OCI-LY7 (cell line): ENCODE data around the gene RFX2. TPM values are rescaled to one million over a fixed set of nuclear protein-coding genes. Genes with fewer than 3 reads are reported as not detected.

ENCODE experiments used
- BruUV-seq: library from RNA; stranded (reverse); fragments of 400-500 nt; replicated peaks from 2 replicates; lab custom pipeline; 2021; lab: Mats Ljungman, UMichigan
- CTCF ChIA-PET: fragments of 300-600 bp; sonication (Branson Sonifier 250); formaldehyde crosslinking; loops from one replicate; lab custom pipeline; 2022; ENCODE audit warnings: antibody characterized with exemption; ENCODE audit not compliant: unreplicated experiment; lab: Charles Lee
- POLR2A ChIA-PET: fragments of 300-600 bp; sonication (Branson Sonifier 250); formaldehyde crosslinking; loops from one replicate; lab custom pipeline; 2022; ENCODE audit warnings: antibody characterized with exemption; lab: Charles Lee
- DNase-seq: peaks from one replicate; pipeline ENCODE4 v3.0.0-alpha.2; 2015; ENCODE audit warnings: low spot score
- H2AFZ ChIP-seq: fragments of 200-600 bp; sonication (generic), shearing (Covaris generic); 2 replicates; pipeline ENCODE4 v1.6.1; 2014; ENCODE audit warnings: mild to moderate bottlenecking, antibody characterized with exemption, low read length, moderate library complexity
- H3K27ac ChIP-seq: fragments of 200-600 bp; sonication (generic); 2 replicates; pipeline ENCODE4 v1.5.1; 2014; ENCODE audit warnings: mixed run types, low read depth, mild to moderate bottlenecking, moderate library complexity, low read length, inconsistent platforms; ENCODE audit not compliant: poor library complexity, severe bottlenecking
- H3K36me3 ChIP-seq: fragments of 200-600 bp; sonication (generic); 2 replicates; pipeline ENCODE4 v1.6.1; 2014; ENCODE audit warnings: mild to moderate bottlenecking, antibody characterized with exemption, low read length, moderate library complexity, mixed read lengths; ENCODE audit not compliant: insufficient read depth
- H3K4me1 ChIP-seq: fragments of 200-600 bp; sonication (generic); 2 replicates; pipeline ENCODE4 v1.5.1; 2014; ENCODE audit warnings: mild to moderate bottlenecking, low read length; ENCODE audit not compliant: insufficient read depth, poor library complexity, severe bottlenecking
- H3K4me2 ChIP-seq: fragments of 200-600 bp; sonication (generic); 2 replicates; pipeline ENCODE4 v1.6.1; 2014; ENCODE audit warnings: mild to moderate bottlenecking, low read length
- H3K4me3 ChIP-seq: fragments of 200-600 bp; sonication (generic); 2 replicates; pipeline ENCODE4 v1.5.1; 2014; ENCODE audit warnings: mild to moderate bottlenecking, low read depth, low read length; ENCODE audit not compliant: poor library complexity, severe bottlenecking
- H3K79me2 ChIP-seq: fragments of 200-600 bp; sonication (generic); 2 replicates; pipeline ENCODE4 v1.6.1; 2016; ENCODE audit warnings: low read depth, mild to moderate bottlenecking, low read length, moderate library complexity, mixed read lengths; ENCODE audit not compliant: insufficient read depth
- H3K9me2 ChIP-seq: fragments of 200-600 bp; sonication (generic); 2 replicates; pipeline ENCODE4 v1.6.1; 2016; ENCODE audit warnings: mild to moderate bottlenecking, low read length, mixed read lengths; ENCODE audit not compliant: insufficient read depth
- H3K9me3 ChIP-seq: fragments of 200-600 bp; sonication (generic); 2 replicates; pipeline ENCODE4 v1.6.1; 2014; ENCODE audit warnings: mild to moderate bottlenecking, mixed run types, low read length, mixed read lengths
- H4K20me1 ChIP-seq: fragments of 200-600 bp; sonication (generic); 2 replicates; pipeline ENCODE4 v1.6.1; 2014; ENCODE audit warnings: mild to moderate bottlenecking, antibody characterized with exemption, low read length, moderate library complexity, mixed read lengths; ENCODE audit not compliant: insufficient read depth
- CTCF ChIP-seq: fragments of 200-600 bp; sonication (generic); conservative IDR thresholded peaks from 2 replicates; pipeline ENCODE4 v1.5.1; 2014; ENCODE audit warnings: mild to moderate bottlenecking, antibody characterized with exemption, low read length, moderate library complexity, mixed read lengths
- EZH2phosphoT487 ChIP-seq: fragments of 200-600 bp; sonication (generic); IDR thresholded peaks from 2 replicates; pipeline ENCODE4 v1.6.1; 2018; ENCODE audit warnings: low read depth, borderline replicate concordance, mild to moderate bottlenecking, mixed run types, antibody characterized with exemption, low read length, moderate library complexity, mixed read lengths
- intact Hi-C: fragments of 100-400 bp; cut with micrococcal nuclease; formaldehyde crosslinking; loops from one replicate; pipeline ENCODE4 v1.10.0; 2022; ENCODE audit not compliant: unreplicated experiment
- total RNA-seq, 2 experiments: library from RNA; depleted of rRNA in 1 of 2; stranded (reverse); fragments of >200 nt in 1 of 2; shearing (Covaris generic) in 1 of 2; gene quantifications; 2 replicates each; pipeline ENCODE4 v1.2.3, GENCODE V29; 2014 to 2022

The RFX2 gene
- total RNA-seq, 2 experiments from 2014 or later = 11.0 to 11.8 TPM

GRCh38 chr19:5994405-5995165 lies 115.7 kb downstream of the RFX2 start:
- intact Hi-C loops = no loop called here
- Histone ChIP-seq H3K9me2 (no peaks in the 10 kb centered on the region), H3K4me1 (no peaks in the 10 kb centered on the region), H3K9me3 (no peaks in the 10 kb centered on the region), H4K20me1 (no peaks in the 10 kb centered on the region), H3K27ac (no peak overlapping the region), H3K4me2 (no peak overlapping the region), H3K79me2 (no peaks in the 10 kb centered on the region), H3K36me3 (no peaks in the 10 kb centered on the region), H3K4me3 (no peak overlapping the region), H2AFZ (no peak overlapping the region)
- no TSS peak for BruUV-seq
- ChIA-PET CTCF (no interaction called here), POLR2A (no interaction called here)
- DNase-seq = no peak
- TF ChIP-seq CTCF (no peak), EZH2phosphoT487 (no peak)

- Histone ChIP-seq H3K4me1 (no peaks in the 10 kb centered on the region), H3K79me2 (no peaks in the 10 kb centered on the region), H3K27ac (no peak overlapping the region), H3K9me3 (no peaks in the 10 kb centered on the region), H3K4me3 (no peak overlapping the region), H3K36me3 (no peaks in the 10 kb centered on the region), H4K20me1 (no peaks in the 10 kb centered on the region), H3K9me2 (no peaks in the 10 kb centered on the region), H2AFZ (no peak overlapping the region), H3K4me2 (no peak overlapping the region)
- intact Hi-C loops = no loop called here
- TF ChIP-seq EZH2phosphoT487 = no peak
- TF ChIP-seq CTCF = no peak
- POLR2A ChIA-PET = no interaction called here
- no peak for DNase-seq
- CTCF ChIA-PET = no interaction called here
- no TSS peak for BruUV-seq
Observed at GRCh38 chr19:5993648-5994358, 116.5 kb downstream of the RFX2 start.

- Histone ChIP-seq H3K4me1 (no peaks in the 10 kb centered on the region), H3K79me2 (no peaks in the 10 kb centered on the region), H3K4me3 (no peak overlapping the region), H3K27ac (no peak overlapping the region), H4K20me1 (no peaks in the 10 kb centered on the region), H3K9me2 (no peaks in the 10 kb centered on the region), H3K9me3 (no peaks in the 10 kb centered on the region), H2AFZ (no peak overlapping the region), H3K36me3 (no peaks in the 10 kb centered on the region), H3K4me2 (no peak overlapping the region)
- intact Hi-C loops = no loop called here
- CTCF ChIA-PET = no interaction called here
- BruUV-seq = no TSS peak
- POLR2A ChIA-PET = no interaction called here
- TF ChIP-seq EZH2phosphoT487 = no peak
- no peak for TF ChIP-seq CTCF
- DNase-seq = no peak
Observed at GRCh38 chr19:5993201-5993600, 117.1 kb downstream of the RFX2 start.
